WTC11 (cell line): ENCODE measurements around the gene TUBGCP2. TPM values are rescaled to one million over a fixed set of nuclear protein-coding genes. Genes with fewer than 3 reads are reported as not detected.

Experiments
- ATAC-seq: fragments of 200-7000 bp; cut with Tn5 transposase; 2 replicates; pipeline ENCODE4 v1.10.0; 2021; ENCODE audit warnings: mild to moderate bottlenecking, moderate library complexity
- CTCF ChIA-PET: fragments of 300-600 bp; sonication (Branson Sonifier 250); formaldehyde crosslinking; loops from one replicate; lab custom pipeline; 2021; ENCODE audit warnings: antibody characterized with exemption; lab: Charles Lee
- POLR2A ChIA-PET: fragments of 350-600 bp; sonication (Branson Sonifier 250); formaldehyde crosslinking; loops from one replicate; lab custom pipeline; 2021; ENCODE audit warnings: antibody characterized with exemption; lab: Charles Lee
- DNase-seq: peaks from one replicate; pipeline ENCODE4 v3.0.0; 2021; ENCODE audit warnings: low spot score
- H3K27ac Mint-ChIP-seq: 2 replicates; pipeline ENCODE4 v1.8.0; 2021; ENCODE audit warnings: mixed read lengths
- H3K27me3 Mint-ChIP-seq: 2 replicates; pipeline ENCODE4 v1.8.0; 2021; ENCODE audit warnings: low read depth, mild to moderate bottlenecking, moderate library complexity, mixed read lengths
- H3K36me3 Mint-ChIP-seq: 2 replicates; pipeline ENCODE4 v1.8.0; 2021; ENCODE audit warnings: mixed read lengths
- H3K4me1 Mint-ChIP-seq: 2 replicates; pipeline ENCODE4 v1.8.0; 2022; ENCODE audit warnings: mixed read lengths
- H3K4me3 Mint-ChIP-seq: 2 replicates; pipeline ENCODE4 v1.8.0; 2021; ENCODE audit warnings: mild to moderate bottlenecking, moderate library complexity, mixed read lengths
- H3K9me3 Mint-ChIP-seq: 2 replicates; pipeline ENCODE4 v1.8.0; 2021; ENCODE audit warnings: mixed read lengths
- AR ChIP-seq: fragments of 250-450 bp; sonication (Bioruptor Pico); IDR thresholded peaks from 2 replicates; pipeline ENCODE4 v1.9.0; 2021; ENCODE audit warnings: mild to moderate bottlenecking
- ATF3 ChIP-seq: sonication (generic); formaldehyde crosslinking; conservative IDR thresholded peaks from 2 replicates; pipeline ENCODE4 v1.8.1; 2022; ENCODE audit warnings: mild to moderate bottlenecking, missing genetic modification reagents
- E2F4 ChIP-seq: sonication (generic); formaldehyde crosslinking; IDR thresholded peaks from 2 replicates; pipeline ENCODE4 v1.8.1; 2022; ENCODE audit warnings: low read depth, mild to moderate bottlenecking, moderate library complexity, missing genetic modification reagents, borderline replicate concordance
- E2F5 ChIP-seq: sonication (generic); formaldehyde crosslinking; IDR thresholded peaks from 2 replicates; pipeline ENCODE4 v1.8.1; 2022; ENCODE audit warnings: mild to moderate bottlenecking, moderate library complexity, missing genetic modification reagents
- ESRRA ChIP-seq: sonication (generic); formaldehyde crosslinking; IDR thresholded peaks from 2 replicates; pipeline ENCODE4 v1.8.1; 2022; ENCODE audit warnings: mild to moderate bottlenecking, missing genetic modification reagents, borderline replicate concordance
- FOXK1 ChIP-seq: sonication (generic); formaldehyde crosslinking; IDR thresholded peaks from 2 replicates; pipeline ENCODE4 v1.8.0; 2022; ENCODE audit warnings: mild to moderate bottlenecking, moderate library complexity, missing genetic modification reagents
- FOXP4 ChIP-seq: sonication (generic); formaldehyde crosslinking; IDR thresholded peaks from 2 replicates; pipeline ENCODE4 v1.8.0; 2022; ENCODE audit warnings: mild to moderate bottlenecking, missing genetic modification reagents
- GABPB1 ChIP-seq: sonication (generic); formaldehyde crosslinking; IDR thresholded peaks from 2 replicates; pipeline ENCODE4 v1.8.1; 2023; ENCODE audit warnings: mild to moderate bottlenecking, missing genetic modification reagents
- IRF2 ChIP-seq: sonication (generic); formaldehyde crosslinking; IDR thresholded peaks from 2 replicates; pipeline ENCODE4 v1.8.0; 2022; ENCODE audit warnings: low read depth, missing genetic modification reagents, borderline replicate concordance
- MXD4 ChIP-seq: fragments of 250-450 bp; sonication (Bioruptor Pico); IDR thresholded peaks from 2 replicates; pipeline ENCODE4 v1.8.0; 2021; ENCODE audit warnings: mild to moderate bottlenecking, moderate library complexity, borderline replicate concordance
- MYBL2 ChIP-seq: sonication (generic); formaldehyde crosslinking; IDR thresholded peaks from 2 replicates; pipeline ENCODE4 v1.8.1; 2023; ENCODE audit warnings: mild to moderate bottlenecking, moderate library complexity, missing genetic modification reagents
- NFE2L1 ChIP-seq: sonication (generic); formaldehyde crosslinking; IDR thresholded peaks from 2 replicates; pipeline ENCODE4 v1.8.1; 2023; ENCODE audit warnings: missing genetic modification reagents
- NFYB ChIP-seq: sonication (generic); formaldehyde crosslinking; conservative IDR thresholded peaks from 2 replicates; pipeline ENCODE4 v1.8.0; 2022; ENCODE audit warnings: low read depth, missing genetic modification reagents
- ZBTB21 ChIP-seq: sonication (generic); formaldehyde crosslinking; IDR thresholded peaks from 2 replicates; pipeline ENCODE4 v1.8.1; 2023; ENCODE audit warnings: mild to moderate bottlenecking, missing genetic modification reagents, borderline replicate concordance
- ZNF121 ChIP-seq: sonication (generic); formaldehyde crosslinking; IDR thresholded peaks from 2 replicates; pipeline ENCODE4 v1.8.0; 2023; ENCODE audit warnings: missing genetic modification reagents
- ZNF232 ChIP-seq: sonication (generic); formaldehyde crosslinking; IDR thresholded peaks from 2 replicates; pipeline ENCODE4 v1.8.0; 2022; ENCODE audit warnings: mild to moderate bottlenecking, missing genetic modification reagents
- total RNA-seq: library from RNA; stranded (reverse); gene quantifications from 3 replicates; pipeline ENCODE4 v1.2.3, GENCODE V29; 2021

Gene TUBGCP2
- total RNA-seq, 1 experiment from 2014 or later: 62.5 TPM

- TF ChIP-seq NFYB (CRISPR knock-in tag): no peak
- TF ChIP-seq, all 79 proteins: peak for 0
Observed at GRCh38 chr10:133281628-133282372, 26.9 kb downstream of the TUBGCP2 start (continued).

- Mint-ChIP-seq H3K4me3 (no peak overlapping the region), H3K9me3 (no peaks in the 10 kb centered on the region), H3K27me3 (no peaks in the 10 kb centered on the region), H3K36me3 (peaks cover 25% of the 10 kb centered on the region), H3K27ac (no peak overlapping the region), H3K4me1 (no peaks in the 10 kb centered on the region; the same call in 1 of the 2 replicates)
- DNase-seq (no peak), ATAC-seq (no peak)
- ChIA-PET CTCF (interaction anchor here (1.5 kb wide), 1 partner anchor 34 kb away, joined by 4 read pairs; no protein-coding TSS in a partner anchor), POLR2A (no interaction called here)
- TF ChIP-seq ESRRA (CRISPR knock-in tag) (no peak), ZNF121 (CRISPR knock-in tag) (no peak), FOXK1 (no peak), ZBTB21 (CRISPR knock-in tag) (no peak), NFE2L1 (CRISPR knock-in tag) (no peak), IRF2 (no peak), AR (CRISPR knock-in tag) (no peak), MXD4 (no peak), E2F4 (CRISPR knock-in tag) (no peak), ATF3 (CRISPR knock-in tag) (no peak), ZNF232 (CRISPR knock-in tag) (no peak), GABPB1 (CRISPR knock-in tag) (no peak), E2F5 (CRISPR knock-in tag) (no peak), FOXP4 (CRISPR knock-in tag) (no peak), MYBL2 (CRISPR knock-in tag) (no peak)
Observed at GRCh38 chr10:133281084-133281483, 27.6 kb downstream of the TUBGCP2 start.
